HG03103 (cell line): ENCODE data around the gene ACOXL.
A peak's percentile ranks its signal among the peaks of the same experiment; 100 is the strongest.

Experiments used
- ATAC-seq: cut with Tn5 transposase; IDR thresholded peaks from one replicate; pipeline ENCODE4 v1.9.1; 2021; ENCODE audit warnings: low read depth; ENCODE audit not compliant: unreplicated experiment

Gene ACOXL

GRCh38 chr2:110718382-110718781, 14.0 kb upstream of the ACOXL start:
- ATAC-seq: no peak

- no peak for ATAC-seq
These were observed 13.4 kb upstream of the ACOXL start for GRCh38 chr2:110718990-110719389.

GRCh38 chr2:110720547-110720946, 11.8 kb upstream of the ACOXL start:
- ATAC-seq: no peak

DNA sequence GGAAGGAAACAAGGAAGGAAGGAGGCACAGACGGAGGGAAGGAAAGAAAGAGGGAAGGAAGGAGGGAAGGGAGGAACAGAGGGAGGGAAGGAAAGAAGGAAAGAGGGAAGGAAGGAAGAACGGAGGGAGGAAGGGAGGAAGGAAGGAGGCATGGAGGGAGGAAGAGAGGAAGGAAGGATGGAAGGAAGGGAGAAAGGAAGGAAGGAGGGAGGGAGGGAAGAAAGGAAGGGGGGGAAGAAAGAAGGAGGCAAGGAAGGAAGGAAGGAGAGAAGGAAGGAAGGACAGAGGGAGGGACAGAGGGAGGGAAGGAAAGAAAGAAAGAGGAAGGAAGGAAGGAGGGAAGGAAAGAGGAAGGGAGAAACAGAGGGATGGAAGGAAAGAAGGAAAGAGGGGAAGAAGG, 7.6 kb upstream of the ACOXL start:
- no peak for ATAC-seq

GRCh38 chr2:110725370-110725769, 7.0 kb upstream of the ACOXL start:
- ATAC-seq: no peak

DNA sequence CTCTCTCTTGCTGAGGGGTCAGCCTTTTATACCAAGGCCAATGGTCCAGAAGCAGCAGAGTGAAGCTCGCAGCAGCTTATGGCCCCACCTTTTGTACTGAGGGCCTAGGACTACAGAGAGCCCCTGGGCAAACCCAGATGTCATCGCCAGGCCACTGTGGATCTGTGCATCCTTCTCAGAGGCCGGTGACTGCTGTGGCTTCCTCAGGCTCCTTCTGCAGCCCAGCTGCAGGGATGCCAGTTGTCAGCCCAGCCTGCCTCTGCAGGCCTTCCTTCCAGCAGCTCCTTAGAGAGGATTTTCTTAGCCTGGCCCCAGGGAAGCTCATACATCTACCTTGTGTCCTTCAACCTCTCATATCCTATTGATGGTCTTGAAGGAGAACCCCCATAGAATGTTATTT, 6.5 kb upstream of the ACOXL start:
- ATAC-seq: no peak

DNA sequence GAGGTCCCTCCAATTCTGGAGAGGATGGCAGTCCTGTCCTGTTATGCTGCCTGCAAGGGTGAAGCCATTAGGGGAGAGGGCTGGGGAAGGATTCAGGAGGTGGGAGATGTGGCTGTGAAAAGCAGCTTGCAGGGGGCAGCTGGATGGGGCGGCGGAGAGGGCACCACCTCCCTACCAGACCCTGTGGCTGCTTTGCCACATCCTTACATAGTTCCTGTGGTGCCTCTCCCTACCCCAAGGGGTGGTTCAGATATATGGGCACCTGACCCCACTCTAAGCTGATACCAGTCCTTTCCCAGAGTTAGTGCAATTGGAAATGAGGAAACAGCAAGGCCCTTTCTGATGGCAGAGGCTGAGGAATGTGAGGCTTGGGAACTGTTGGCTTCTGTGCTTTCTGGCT, 6.1 kb upstream of the ACOXL start:
- no peak for ATAC-seq

DNA sequence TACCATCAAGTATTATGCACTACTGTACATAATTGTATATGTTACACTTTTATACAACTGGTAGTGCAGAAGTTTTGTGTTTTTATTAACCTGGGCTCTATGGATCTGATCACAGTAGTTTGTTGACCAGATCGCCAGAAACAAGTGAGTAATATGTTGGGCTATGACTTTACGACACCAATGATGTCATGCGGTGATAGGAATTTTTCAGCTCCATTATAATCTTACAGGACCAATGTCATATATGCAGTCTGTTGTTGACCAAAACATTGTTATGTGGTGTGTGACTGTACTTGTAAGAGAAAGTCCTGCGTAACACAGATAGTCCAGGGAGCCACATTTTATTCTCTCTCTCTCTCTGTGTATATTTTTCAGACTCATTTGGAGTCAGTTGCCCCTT, 4.5 kb upstream of the ACOXL start:
- ATAC-seq: no peak

DNA sequence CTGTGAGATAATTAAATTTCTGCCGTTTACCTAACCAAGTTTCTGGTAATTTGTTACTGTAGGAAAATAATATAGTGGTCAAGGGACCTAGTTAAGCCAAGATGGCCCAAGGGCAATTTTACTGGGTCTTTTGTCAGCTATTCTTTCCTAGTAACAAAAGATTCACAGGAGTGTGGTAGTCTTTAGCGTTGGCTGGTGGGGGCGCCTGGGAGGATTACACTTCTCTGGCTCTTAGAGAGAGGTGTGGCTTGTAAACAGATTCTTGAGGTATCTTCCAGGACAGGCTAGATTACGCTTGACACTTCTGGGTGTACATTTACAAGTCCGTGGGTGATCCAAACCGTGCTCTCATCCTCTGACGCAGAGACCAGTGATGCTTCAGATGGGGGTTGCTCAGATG, 3.3 kb upstream of the ACOXL start:
- ATAC-seq: no peak

GRCh38 chr2:110731064-110731463, 1.3 kb upstream of the ACOXL start:
- ATAC-seq: no peak

GRCh38 chr2:110735366-110735765, 3.0 kb downstream of the ACOXL start:
- ATAC-seq: no peak

DNA sequence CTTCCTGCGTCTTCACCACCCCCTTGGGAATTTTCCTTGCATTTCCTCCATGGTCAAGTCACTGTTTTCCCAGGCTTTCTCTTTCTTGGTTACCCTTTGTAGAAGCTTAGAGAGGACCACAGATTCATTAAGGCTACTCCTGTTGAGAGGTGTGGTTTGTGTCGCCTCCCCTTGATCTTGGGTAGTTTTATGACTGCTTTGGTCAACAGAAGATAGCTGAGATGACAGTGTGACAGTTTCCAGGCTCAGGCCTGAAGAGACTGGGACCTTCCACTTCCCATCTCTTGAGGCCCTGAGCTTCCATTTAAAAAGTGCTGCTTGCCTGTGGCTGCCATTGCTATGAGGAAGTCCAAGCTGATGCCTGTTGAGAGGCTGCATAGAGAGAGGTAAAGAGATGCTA, 5.4 kb downstream of the ACOXL start:
- no peak for ATAC-seq

GRCh38 chr2:110740747-110741349, 8.5 kb downstream of the ACOXL start:
- ATAC-seq: no peak

- ATAC-seq: no peak
These were observed 9.2 kb downstream of the ACOXL start for GRCh38 chr2:110741491-110741980.

- ATAC-seq: no peak
These were observed 10.0 kb downstream of the ACOXL start for GRCh38 chr2:110742412-110742811.

DNA sequence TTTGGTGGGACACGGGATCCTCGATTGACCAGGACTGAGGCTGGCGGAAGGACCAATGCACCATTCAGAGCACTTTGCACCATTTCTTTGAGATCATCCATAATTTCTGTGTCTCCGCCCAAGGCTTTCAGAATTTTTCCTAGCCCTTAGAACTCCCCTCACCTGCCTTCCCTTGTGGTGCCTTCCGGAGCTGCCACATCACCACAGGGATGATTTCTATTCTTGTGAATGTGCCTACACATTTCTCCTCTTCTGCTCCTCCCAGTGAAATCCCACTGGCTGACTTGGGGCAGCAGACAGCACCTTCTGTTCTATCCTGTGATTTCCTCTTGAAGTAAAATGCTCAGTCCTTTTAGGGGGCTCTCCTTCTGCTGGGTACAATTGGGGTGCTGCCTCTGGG, 11.2 kb downstream of the ACOXL start:
- ATAC-seq: no peak

DNA sequence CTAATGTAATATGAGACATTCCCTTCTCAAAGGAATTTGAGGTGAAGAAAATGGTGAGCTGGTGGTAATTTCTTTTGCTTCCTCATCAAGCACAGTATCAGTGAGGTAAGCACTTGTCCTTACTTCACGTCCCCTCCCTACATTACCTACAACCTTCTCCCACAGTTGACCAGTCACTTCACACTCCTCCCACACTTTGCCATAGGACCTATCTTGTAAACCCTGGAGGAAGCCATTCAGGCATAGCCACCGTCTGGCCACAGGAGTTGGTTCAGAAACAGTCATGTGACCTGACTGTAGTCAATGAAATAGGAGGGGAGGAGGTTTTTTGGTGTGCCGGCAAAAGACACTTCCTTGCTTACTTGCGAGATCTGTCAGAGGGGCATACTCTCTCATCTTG, 12.1 kb downstream of the ACOXL start:
- no peak for ATAC-seq

DNA sequence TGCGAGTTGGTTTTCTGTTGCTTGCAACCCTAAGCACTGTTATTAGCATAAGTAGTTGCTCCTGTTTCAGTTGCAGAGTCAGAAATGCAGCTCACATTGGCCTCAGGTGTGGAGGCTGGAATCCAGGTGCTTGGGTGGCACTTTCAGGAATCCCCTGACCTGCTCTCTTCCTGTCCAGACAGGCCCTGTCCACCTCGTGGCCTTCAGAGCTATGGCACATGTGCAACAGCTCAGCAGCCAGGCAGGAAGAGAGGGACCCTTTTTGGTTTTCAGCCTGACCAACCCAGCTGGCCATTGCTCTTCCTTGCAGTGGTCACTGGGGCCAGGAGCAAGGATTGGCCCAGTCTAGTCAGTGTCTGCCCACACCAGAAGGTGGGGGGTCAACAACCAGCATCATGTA, 12.7 kb downstream of the ACOXL start:
- ATAC-seq: no peak

- no peak for ATAC-seq
These were observed 14.5 kb downstream of the ACOXL start for GRCh38 chr2:110746586-110747521.

DNA sequence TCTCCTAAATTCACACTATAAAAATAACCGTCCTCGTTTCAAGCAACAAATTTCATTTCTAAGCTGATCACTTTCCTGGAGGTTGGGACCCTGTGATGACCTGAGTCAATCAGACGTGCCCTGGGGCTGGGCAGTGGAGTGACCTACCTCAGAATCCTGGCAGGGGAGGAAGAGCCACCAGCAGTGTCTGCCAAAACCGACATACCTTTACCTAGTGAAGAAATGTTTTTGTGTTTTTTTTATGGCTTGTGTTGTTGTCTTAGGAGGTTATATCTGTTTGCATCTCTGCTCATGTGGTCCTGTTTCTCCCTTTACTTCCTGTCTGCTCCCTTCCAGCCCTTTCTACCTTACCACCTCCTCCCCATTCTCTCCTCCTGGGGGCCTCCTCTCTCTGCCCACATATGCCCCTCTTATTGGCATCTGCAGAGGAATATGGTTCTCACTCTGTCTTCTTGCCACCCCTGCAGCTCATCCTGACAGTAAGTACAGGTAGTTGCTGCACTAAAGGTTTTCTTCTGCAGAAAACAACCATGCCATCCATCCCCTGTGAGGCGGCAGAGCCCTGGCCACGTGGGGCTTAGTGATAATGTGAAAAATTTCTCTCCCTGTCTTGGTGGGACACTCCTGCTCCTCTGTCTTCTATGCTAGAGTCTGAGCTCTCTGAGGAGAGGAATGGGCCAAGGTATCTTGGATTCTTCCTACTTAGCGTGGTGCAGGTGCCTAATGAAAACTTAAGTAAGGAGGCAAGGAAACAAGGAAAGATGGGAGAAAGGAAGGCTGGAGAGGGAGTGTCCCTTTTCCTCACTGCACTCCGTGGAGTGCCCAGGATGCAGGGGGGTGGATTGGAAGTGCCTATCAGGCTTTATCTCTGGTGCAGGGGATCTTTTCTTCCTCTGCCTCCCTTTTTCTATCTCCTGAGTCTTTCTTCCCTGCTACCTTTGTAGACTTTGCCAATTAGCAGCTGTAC, 15.4 kb downstream of the ACOXL start:
- no peak for ATAC-seq

GRCh38 chr2:110748489-110748867, 16.1 kb downstream of the ACOXL start:
- ATAC-seq: peak; percentile 94
